HG03139 (cell line): ENCODE results near the gene HBQ1.
"Not testable (repeated sequence)": the region's sequence is repeated elsewhere in the genome, so short reads cannot be mapped to it uniquely, and the experiment has no call there.

Source experiments
- ATAC-seq: cut with Tn5 transposase; IDR thresholded peaks from one replicate; pipeline ENCODE4 v1.9.1; 2021; ENCODE audit not compliant: unreplicated experiment

HBQ1 gene

GRCh38 chr16:200388-200787 lies 20.1 kb downstream of the HBQ1 start:
- no peak for ATAC-seq

DNA sequence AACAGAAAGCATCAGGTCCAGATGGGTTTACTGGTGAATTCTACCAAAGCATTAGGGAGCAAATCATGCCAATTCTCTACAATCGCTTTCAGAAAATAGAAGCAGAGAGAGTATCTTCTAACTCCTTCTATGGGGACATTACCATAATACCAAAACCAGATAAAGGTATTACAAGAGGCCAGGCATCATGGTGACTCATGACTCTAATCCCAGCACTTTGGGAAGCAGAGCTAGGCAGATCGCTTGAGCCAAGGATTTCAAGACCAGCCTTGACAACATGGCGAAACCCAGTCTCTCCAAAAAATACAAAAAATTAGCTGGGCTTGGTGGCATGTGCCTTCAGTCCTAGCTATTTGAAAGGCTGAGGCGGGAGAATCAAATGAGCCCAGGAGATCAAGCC lies 23.0 kb downstream of the HBQ1 start:
- no peak for ATAC-seq

GRCh38 chr16:204046-204445 lies 23.8 kb downstream of the HBQ1 start:
- ATAC-seq = not testable (repeated sequence)

- not testable (repeated sequence) for ATAC-seq
These were observed 29.1 kb downstream of the HBQ1 start for GRCh38 chr16:209359-209758.

DNA sequence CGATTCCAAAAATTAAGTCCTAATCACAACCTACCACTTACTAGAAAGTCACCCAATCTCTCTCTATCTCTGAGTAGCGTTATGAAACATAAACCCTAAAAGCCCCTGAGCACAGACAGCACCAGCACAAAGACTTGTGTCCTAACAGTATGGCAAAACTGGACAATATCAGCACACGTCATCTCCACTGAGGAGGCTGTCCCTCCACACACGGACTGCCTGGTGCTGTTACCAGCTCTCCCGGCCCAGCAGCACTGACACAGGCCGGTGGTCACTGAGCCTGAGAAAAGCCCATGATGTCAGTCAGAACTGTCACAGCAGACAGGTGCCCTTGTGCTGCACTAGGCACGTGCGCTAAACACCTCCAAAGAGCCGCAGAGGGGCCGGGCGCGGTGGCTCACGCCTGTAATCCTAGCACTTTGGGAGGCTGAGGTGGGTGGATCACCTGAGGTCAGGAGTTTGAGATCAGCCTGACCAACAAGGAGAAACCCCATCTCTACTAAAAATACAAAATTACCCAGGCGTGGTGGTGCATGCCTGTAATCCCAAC lies 31.4 kb downstream of the HBQ1 start:
- ATAC-seq = not testable (repeated sequence)

- ATAC-seq = no peak
These were observed 32.7 kb downstream of the HBQ1 start for GRCh38 chr16:212999-213398.

DNA sequence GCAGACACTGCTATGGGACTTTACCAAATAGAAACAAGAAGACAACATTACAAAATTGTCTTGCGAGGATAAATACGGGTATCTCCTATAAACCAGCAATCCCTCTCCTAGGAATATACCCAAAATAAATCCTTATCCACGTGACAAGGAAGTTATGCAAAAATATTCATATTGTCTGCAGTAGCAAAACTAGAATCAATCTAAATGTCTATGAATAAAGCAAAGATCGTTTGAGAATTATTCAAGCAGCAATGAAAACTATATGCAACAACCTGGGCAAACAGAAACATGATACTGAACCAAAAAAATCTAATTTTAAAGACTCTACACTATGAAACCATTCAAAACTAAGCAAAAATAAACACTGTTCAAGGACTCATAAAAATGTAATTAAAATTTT lies 39.8 kb downstream of the HBQ1 start:
- ATAC-seq = no peak

- no peak for ATAC-seq
These were observed 48.0 kb downstream of the HBQ1 start for GRCh38 chr16:228151-228851.

GRCh38 chr16:228852-229730 lies 48.8 kb downstream of the HBQ1 start, which contains the start of gene LUC7L:
Gene LUC7L, minus strand, starts transcription at chr16:229449. Its CDS starts 110 bp downstream, at chr16:229339.
- ATAC-seq = peak; percentile 79

DNA sequence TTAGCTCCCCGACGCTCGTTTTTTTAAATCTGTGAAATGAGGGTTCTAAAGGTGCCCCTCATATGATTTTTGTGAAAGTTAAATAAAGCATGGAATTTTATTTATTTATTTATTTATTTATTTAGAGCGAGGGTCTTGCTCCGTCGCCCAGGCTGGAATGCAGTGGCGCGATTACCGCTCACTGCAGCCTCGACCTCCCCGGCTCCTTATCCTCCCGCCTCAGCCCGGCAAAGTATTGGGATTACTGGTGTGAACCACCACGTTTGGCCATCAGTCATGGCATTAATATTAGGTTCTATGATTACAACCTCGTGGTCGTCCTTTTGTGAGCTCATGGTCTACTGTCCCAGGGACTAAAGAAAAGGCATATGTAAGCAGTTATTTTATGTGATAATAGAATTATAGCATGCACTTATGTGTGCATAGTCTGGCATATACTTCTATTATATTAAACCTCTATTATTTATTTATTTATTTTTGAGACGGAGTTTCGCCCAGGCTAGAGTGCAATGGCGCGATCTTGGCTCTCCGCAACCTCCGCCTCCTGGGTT lies 49.5 kb downstream of the HBQ1 start:
- ATAC-seq = no peak

DNA sequence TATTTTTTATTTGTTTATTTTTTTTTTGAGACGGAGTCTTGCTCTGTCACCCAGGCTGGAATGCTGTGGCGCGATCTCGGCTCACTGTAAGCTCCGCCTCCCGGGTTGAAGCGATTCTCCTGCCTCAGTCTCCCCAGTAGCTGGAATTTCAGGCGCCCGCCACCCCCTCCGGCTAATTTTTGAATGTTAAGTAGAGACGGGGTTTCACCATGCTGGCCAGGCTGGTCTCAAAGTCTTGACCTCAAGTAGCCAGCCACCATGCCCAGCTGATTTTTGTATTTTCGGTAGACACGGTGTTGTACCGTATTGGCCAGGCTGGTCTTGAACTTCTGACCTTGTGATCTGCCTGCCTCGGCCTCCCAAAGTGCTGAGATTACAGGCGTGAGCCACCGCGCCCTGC lies 50.1 kb downstream of the HBQ1 start:
- not testable (repeated sequence) for ATAC-seq
